LNCaP clone FGC (cell line): ENCODE data around the gene RBM43.

Source experiments
- DNase-seq: peaks from one replicate; pipeline ENCODE4 v3.0.0-alpha.2; 2011; ENCODE audit warnings: low read depth
- H3K4me3 ChIP-seq: 2 replicates; pipeline ENCODE4 v1.5.1; 2011; ENCODE audit warnings: mild to moderate bottlenecking, low read depth, low read length, control low read depth
- TF ChIP-seq, protein P1 (sequence below): IDR thresholded peaks from 2 replicates; pipeline ENCODE4 v1.5.1; 2012; ENCODE audit warnings: mild to moderate bottlenecking; ENCODE audit not compliant: control insufficient read depth, insufficient read depth; ENCODE audit errors: extremely low read depth

Gene RBM43

DNA sequence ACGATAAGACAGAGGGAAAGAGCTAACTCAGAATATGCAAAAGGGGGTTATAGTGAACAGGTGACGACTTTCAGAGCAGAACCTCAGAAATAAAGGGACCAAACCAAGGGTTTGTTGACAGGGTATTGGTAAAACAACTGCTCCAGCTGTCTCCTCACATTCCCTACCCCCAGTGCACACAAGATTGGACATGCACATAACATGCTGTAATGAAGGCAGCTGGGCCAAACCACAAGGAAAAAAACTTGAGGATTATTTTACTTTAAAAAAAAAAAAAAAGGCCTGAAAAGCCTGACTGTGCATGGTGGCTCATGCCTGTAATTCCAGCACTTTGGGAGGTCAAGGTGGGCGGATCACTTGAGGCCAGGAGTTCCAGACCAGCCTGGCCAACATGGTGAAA, 3.5 kb downstream of the RBM43 start:
- no peak overlapping the region for H3K4me3 ChIP-seq
- no peak for DNase-seq
- TF ChIP-seq, protein P1, sequence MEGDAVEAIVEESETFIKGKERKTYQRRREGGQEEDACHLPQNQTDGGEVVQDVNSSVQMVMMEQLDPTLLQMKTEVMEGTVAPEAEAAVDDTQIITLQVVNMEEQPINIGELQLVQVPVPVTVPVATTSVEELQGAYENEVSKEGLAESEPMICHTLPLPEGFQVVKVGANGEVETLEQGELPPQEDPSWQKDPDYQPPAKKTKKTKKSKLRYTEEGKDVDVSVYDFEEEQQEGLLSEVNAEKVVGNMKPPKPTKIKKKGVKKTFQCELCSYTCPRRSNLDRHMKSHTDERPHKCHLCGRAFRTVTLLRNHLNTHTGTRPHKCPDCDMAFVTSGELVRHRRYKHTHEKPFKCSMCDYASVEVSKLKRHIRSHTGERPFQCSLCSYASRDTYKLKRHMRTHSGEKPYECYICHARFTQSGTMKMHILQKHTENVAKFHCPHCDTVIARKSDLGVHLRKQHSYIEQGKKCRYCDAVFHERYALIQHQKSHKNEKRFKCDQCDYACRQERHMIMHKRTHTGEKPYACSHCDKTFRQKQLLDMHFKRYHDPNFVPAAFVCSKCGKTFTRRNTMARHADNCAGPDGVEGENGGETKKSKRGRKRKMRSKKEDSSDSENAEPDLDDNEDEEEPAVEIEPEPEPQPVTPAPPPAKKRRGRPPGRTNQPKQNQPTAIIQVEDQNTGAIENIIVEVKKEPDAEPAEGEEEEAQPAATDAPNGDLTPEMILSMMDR = no peak

DNA sequence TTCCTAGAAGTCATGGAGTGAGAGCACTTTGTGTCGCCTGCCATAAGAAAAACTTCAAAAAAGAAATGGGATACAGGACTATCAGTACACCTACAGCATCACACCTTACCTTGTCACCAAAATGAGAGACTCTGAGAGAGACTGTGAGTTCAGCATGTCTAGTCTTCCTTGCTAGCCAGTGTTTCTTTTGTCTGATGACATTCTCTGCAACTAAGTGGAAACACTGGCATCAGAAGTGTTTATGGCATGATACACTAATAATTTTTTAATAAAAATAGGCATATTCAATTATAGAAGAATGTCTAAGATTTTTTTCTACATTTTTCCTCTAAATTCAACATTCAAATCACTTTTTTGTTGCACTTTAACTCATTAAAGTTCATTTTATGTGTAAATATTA, 9.0 kb downstream of the RBM43 start:
- no peak overlapping the region for H3K4me3 ChIP-seq
- TF ChIP-seq, protein P1 = no peak
- no peak for DNase-seq

DNA sequence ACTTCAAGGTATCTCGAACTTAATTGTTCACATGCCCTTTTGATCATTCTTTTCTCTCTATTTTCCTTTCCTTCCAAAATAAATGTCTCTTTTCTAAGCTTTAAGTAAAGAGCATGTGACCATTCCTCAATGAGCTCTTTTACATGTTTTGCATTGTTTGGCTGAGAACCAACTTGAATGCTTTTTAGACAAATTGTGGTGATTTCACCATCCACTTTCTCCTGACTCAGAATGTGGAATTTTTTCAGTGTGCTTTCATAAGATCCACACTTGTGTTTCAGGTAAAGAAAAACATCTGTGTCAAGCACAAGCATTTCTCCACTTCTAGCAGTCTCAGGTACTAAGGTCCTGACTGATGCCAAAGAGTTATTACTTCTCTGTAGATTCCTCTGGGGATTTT, 10.7 kb downstream of the RBM43 start:
- no peak for DNase-seq
- no peak overlapping the region for H3K4me3 ChIP-seq
- TF ChIP-seq, protein P1 = no peak

DNA sequence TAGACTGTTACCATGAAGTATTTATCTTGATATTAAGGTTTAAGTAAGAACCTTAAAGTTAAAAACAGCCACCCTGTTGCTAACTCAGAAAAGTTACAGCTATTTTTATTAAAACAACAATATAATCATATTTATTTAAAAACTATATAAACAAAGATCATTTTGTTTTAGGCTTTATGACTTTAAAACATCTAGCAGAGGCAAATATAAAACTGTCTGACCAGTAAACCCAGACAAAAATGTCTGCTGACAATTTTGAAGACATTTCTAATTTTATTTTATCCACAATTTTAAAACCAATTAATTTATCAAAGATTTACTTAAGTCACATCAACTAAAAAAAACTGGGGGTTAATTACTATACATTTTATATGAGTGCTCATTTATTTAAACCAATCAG, 14.2 kb downstream of the RBM43 start:
- no peak overlapping the region for H3K4me3 ChIP-seq
- TF ChIP-seq, protein P1 = no peak
- DNase-seq = no peak

DNA sequence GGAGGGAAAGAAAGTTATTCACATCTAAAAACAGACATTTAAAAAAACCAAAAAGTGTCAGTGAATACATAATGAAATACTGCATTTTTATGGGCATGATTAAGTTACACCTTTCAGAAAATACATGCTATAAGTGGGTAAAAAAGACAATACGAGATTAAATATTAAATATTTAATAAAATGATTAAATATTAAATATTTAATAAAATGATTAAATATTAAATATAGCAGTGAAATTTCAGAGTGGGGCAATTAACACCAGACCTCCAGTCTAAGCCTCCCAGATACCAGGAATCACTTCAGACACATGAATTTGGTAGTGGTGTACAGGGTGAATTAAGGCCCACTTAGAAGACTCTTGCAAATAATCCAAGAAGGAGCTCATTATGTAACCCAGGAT, 15.5 kb downstream of the RBM43 start:
- no peak for DNase-seq
- H3K4me3 ChIP-seq = no peak overlapping the region
- TF ChIP-seq, protein P1 = no peak

DNA sequence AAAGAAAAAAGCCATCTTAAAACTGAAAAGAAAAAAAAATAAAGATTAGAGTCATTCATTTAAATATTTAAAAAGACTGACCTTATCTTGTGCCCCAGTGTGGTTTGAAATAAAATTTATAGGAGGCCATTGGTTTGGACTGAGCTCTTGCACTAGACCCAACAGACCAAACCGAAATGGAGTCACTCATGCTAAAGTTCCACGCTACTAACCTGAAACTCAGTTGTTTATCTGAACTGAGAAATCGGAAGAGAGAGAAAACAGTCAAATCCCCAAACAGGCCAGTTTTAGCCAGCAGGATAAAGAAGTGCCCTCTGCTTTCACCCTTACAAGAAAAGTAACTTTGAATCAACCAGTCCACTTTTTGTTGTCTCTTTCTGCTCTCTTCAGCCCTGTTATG, 18.2 kb downstream of the RBM43 start:
- H3K4me3 ChIP-seq = no peak overlapping the region
- no peak for DNase-seq
- TF ChIP-seq, protein P1 = no peak

DNA sequence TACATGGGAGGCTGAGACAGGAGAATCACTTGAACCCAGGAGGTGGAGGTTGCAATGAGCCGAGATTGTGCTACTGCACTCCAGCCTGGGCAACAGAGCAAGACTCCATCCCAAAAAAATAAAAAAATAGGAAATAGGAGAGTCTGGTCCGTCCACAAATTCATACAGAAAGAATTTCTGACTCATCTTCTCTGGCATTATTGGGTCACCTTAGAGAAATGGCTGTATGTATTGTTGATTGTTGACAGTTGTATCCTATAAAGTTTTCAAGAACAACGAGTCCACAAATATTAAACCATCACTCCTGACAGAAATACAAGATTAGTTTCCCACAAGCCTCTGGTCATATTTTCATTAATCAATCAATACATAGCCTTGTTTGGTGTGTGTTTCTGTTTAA, 20.4 kb downstream of the RBM43 start:
- TF ChIP-seq, protein P1 = no peak
- no peak overlapping the region for H3K4me3 ChIP-seq
- DNase-seq = no peak
